ENCODE results near the gene SCFD2. TPM values are rescaled to one million over a fixed set of nuclear protein-coding genes. Genes with fewer than 3 reads are reported as not detected.

The SCFD2 gene
- total and polyA plus RNA-seq, 2 experiments from 2014 or later: 30.7 to 33.2 TPM

- Histone ChIP-seq H3K36me3 (ENCODE audit: low read depth) (no peaks in the 10 kb centered on the region), H2AFZ (no peak overlapping the region), H3K79me2 (ENCODE audit: insufficient read depth) (no peaks in the 10 kb centered on the region), H4K20me1 (ENCODE audit: insufficient read depth) (no peaks in the 10 kb centered on the region), H3F3A (ENCODE audit: insufficient read depth) (no peaks in the 10 kb centered on the region), H3K9me2 (ENCODE audit: insufficient read depth) (no peaks in the 10 kb centered on the region), H3K27me3 (replicated peaks; ENCODE audit: insufficient read depth) (no peaks in the 10 kb centered on the region), H3K9me3 (ENCODE audit: low read depth) (no peaks in the 10 kb centered on the region), H3K4me2 (ENCODE audit: unreplicated experiment) (no peak overlapping the region), H3K9ac (no peak overlapping the region), H3K4me3 (no peak overlapping the region), H3K27ac (no peak overlapping the region), H3K4me1 (ENCODE audit: insufficient read depth) (0 out of 2 replicates have a peak, but pooled peaks cover 4% of the 10 kb centered on the region)
- no peak for TF ChIP-seq EZH2phosphoT487 (IDR thresholded peaks at IDR 0.05; ENCODE audit: insufficient read depth, low read depth)
- no peak for TF ChIP-seq EZH2 (IDR thresholded peaks at IDR 0.05; ENCODE audit: insufficient read depth, poor library complexity, severe bottlenecking)
- DNase-seq: no peak
- WGBS, 2 experiments (ENCODE audit: low coverage in 1 of 2, low lambda C conversion rate in 2 of 2, missing lambda C conversion rate in 2 of 2): 90% methylated on average over 4 of the region's 4 CpGs
- in situ Hi-C loops (cut with MboI): no loop called here
These were observed 418.3 kb downstream of the SCFD2 start for GRCh38 chr4:52947401-52948056.

- WGBS, 2 experiments (ENCODE audit: low coverage in 1 of 2, low lambda C conversion rate in 2 of 2, missing lambda C conversion rate in 2 of 2): 70 to 76% methylated on average over 4 of the region's 4 CpGs
- no peak overlapping the region for H3K4me3 ChIP-seq
- DNase-seq: no peak
- H2AFZ ChIP-seq: no peak overlapping the region
- no peaks in the 10 kb centered on the region for H3F3A ChIP-seq (ENCODE audit: insufficient read depth)
- H3K36me3 ChIP-seq (ENCODE audit: low read depth): no peaks in the 10 kb centered on the region
- TF ChIP-seq EZH2phosphoT487 (IDR thresholded peaks at IDR 0.05; ENCODE audit: insufficient read depth, low read depth) (no peak), EZH2 (IDR thresholded peaks at IDR 0.05; ENCODE audit: insufficient read depth, poor library complexity, severe bottlenecking) (no peak)
- H3K9me3 ChIP-seq (ENCODE audit: low read depth): no peaks in the 10 kb centered on the region
- H3K79me2 ChIP-seq (ENCODE audit: insufficient read depth): no peaks in the 10 kb centered on the region
- in situ Hi-C loops (cut with MboI): no loop called here
- no peak overlapping the region for H3K9ac ChIP-seq
- no peak overlapping the region for H3K27ac ChIP-seq
- no peaks in the 10 kb centered on the region for H3K27me3 ChIP-seq (replicated peaks; ENCODE audit: insufficient read depth)
- no peaks in the 10 kb centered on the region for H3K9me2 ChIP-seq (ENCODE audit: insufficient read depth)
- no peaks in the 10 kb centered on the region for H4K20me1 ChIP-seq (ENCODE audit: insufficient read depth)
- 0 out of 2 replicates have a peak, but pooled peaks cover 4% of the 10 kb centered on the region for H3K4me1 ChIP-seq (ENCODE audit: insufficient read depth)
- no peak overlapping the region for H3K4me2 ChIP-seq (ENCODE audit: unreplicated experiment)
These were observed 419.0 kb downstream of the SCFD2 start for GRCh38 chr4:52946855-52947254.

- no peaks in the 10 kb centered on the region for H3K9me2 ChIP-seq (ENCODE audit: insufficient read depth)
- H3K36me3 ChIP-seq (ENCODE audit: low read depth): no peaks in the 10 kb centered on the region
- H3K79me2 ChIP-seq (ENCODE audit: insufficient read depth): no peaks in the 10 kb centered on the region
- no peaks in the 10 kb centered on the region for H4K20me1 ChIP-seq (ENCODE audit: insufficient read depth)
- H3K4me2 ChIP-seq (ENCODE audit: unreplicated experiment): no peak overlapping the region
- no peak overlapping the region for H3K4me3 ChIP-seq
- H3K9ac ChIP-seq: no peak overlapping the region
- no peak overlapping the region for H3K27ac ChIP-seq
- H3K4me1 ChIP-seq (ENCODE audit: insufficient read depth): no peaks in the 10 kb centered on the region
- TF ChIP-seq EZH2 (IDR thresholded peaks at IDR 0.05; ENCODE audit: insufficient read depth, poor library complexity, severe bottlenecking) (no peak), EZH2phosphoT487 (IDR thresholded peaks at IDR 0.05; ENCODE audit: insufficient read depth, low read depth) (no peak)
- in situ Hi-C loops (cut with MboI): no loop called here
- H3K9me3 ChIP-seq (ENCODE audit: low read depth): no peaks in the 10 kb centered on the region
- 95 to 100% methylated on average over 2 of the region's 2 CpGs for WGBS, 2 experiments (ENCODE audit: low coverage in 1 of 2, low lambda C conversion rate in 2 of 2, missing lambda C conversion rate in 2 of 2)
- no peak for DNase-seq
- H3K27me3 ChIP-seq (replicated peaks; ENCODE audit: insufficient read depth): no peaks in the 10 kb centered on the region
- H2AFZ ChIP-seq: no peak overlapping the region
- no peaks in the 10 kb centered on the region for H3F3A ChIP-seq (ENCODE audit: insufficient read depth)
These were observed 419.9 kb downstream of the SCFD2 start for GRCh38 chr4:52945982-52946381.

DNA sequence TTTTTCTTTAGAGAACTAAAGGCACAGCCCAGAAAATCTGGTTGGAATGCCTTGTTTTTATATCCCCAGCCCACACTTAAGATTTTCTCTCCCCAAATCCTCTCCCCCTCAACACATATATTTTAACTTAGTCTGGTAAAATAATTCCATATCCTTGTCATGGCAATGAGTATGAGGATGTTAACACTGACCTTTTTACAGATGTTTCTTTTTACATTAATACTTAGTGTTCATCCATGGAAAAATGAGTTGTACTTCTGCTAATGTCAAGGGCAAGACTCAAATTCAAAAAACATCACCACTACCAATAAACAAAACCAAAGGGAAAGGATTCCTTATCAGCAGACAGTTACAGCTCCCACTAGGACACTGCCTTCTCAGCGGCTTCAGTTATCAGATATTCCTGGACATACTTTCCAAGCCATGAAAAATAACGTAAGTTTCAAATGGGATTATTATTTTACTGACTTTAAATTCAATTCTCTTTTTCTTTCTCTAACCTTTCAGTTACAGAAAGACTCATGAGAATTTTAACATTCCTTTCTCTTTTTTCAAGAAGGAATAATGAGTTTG, 420.4 kb downstream of the SCFD2 start:
- Histone ChIP-seq H3K79me2 (ENCODE audit: insufficient read depth) (no peaks in the 10 kb centered on the region), H4K20me1 (ENCODE audit: insufficient read depth) (no peaks in the 10 kb centered on the region), H3K9me3 (ENCODE audit: low read depth) (no peaks in the 10 kb centered on the region), H3F3A (ENCODE audit: insufficient read depth) (no peaks in the 10 kb centered on the region), H3K27me3 (replicated peaks; ENCODE audit: insufficient read depth) (no peaks in the 10 kb centered on the region), H3K9ac (no peak overlapping the region), H3K4me2 (ENCODE audit: unreplicated experiment) (no peak overlapping the region), H3K9me2 (ENCODE audit: insufficient read depth) (no peaks in the 10 kb centered on the region), H3K36me3 (ENCODE audit: low read depth) (no peaks in the 10 kb centered on the region), H2AFZ (no peak overlapping the region), H3K4me3 (no peak overlapping the region), H3K27ac (no peak overlapping the region), H3K4me1 (ENCODE audit: insufficient read depth) (no peaks in the 10 kb centered on the region)
- 89 to 92% methylated on average over 2 of the region's 2 CpGs for WGBS, 2 experiments (ENCODE audit: low coverage in 1 of 2, low lambda C conversion rate in 2 of 2, missing lambda C conversion rate in 2 of 2)
- no peak for DNase-seq
- no peak for TF ChIP-seq EZH2 (IDR thresholded peaks at IDR 0.05; ENCODE audit: insufficient read depth, poor library complexity, severe bottlenecking)
- no peak for TF ChIP-seq EZH2phosphoT487 (IDR thresholded peaks at IDR 0.05; ENCODE audit: insufficient read depth, low read depth)
- in situ Hi-C loops (cut with MboI): no loop called here
